ENCODE data around the gene PFKFB3.

Gene PFKFB3

GRCh38 chr10:6211671-6212635 is 9.2 kb downstream of the PFKFB3 start:
- Histone ChIP-seq H3K4me3 (peak overlapping the region in 1 of 2 donors; percentile 2), H3K9me3 (no peaks in the 10 kb centered on the region), H3K27me3 (no peaks in the 10 kb centered on the region), H3K36me3 (peaks cover 35 to 38% (median 36%) of the 10 kb centered on the region in 3 donors), H3K4me1 (peaks cover 0 to 53% (median 28%) of the 10 kb centered on the region in 4 donors), H3K27ac (peak overlapping the region; percentile 44 to 51)
- TF ChIP-seq CTCF (IDR thresholded peaks at IDR 0.05) = no peak
- DNase-seq = no peak
- intact Hi-C loops (cut with DNase I; ENCODE audit: low total_unique reads) = no loop called here

- Histone ChIP-seq H3K36me3 (peaks cover 44 to 47% (median 44%) of the 10 kb centered on the region in 3 donors), H3K4me1 (peaks cover 0 to 46% (median 28%) of the 10 kb centered on the region in 4 donors), H3K9me3 (no peaks in the 10 kb centered on the region), H3K27me3 (no peaks in the 10 kb centered on the region), H3K27ac (peak overlapping the region; percentile 0 to 51), H3K4me3 (no peak overlapping the region)
- no peak for DNase-seq
- intact Hi-C loops (cut with DNase I; ENCODE audit: low total_unique reads) = no loop called here
- TF ChIP-seq CTCF (IDR thresholded peaks at IDR 0.05) = no peak
Observed at GRCh38 chr10:6212806-6213205, 10.1 kb downstream of the PFKFB3 start.

- H3K27ac ChIP-seq = peak overlapping the region; percentile 0 to 51
Observed at GRCh38 chr10:6213257-6213905, 10.6 kb downstream of the PFKFB3 start.

GRCh38 chr10:6213908-6214307 is 11.2 kb downstream of the PFKFB3 start:
- no peak for DNase-seq
- H3K36me3 ChIP-seq = peaks cover 51 to 56% (median 52%) of the 10 kb centered on the region in 3 donors
- TF ChIP-seq CTCF (IDR thresholded peaks at IDR 0.05) = no peak

More at GRCh38 chr10:6213257-6213905, 10.6 kb downstream of the PFKFB3 start:
- intact Hi-C loops (cut with DNase I; ENCODE audit: low total_unique reads) = no loop called here
- no peak for TF ChIP-seq CTCF (IDR thresholded peaks at IDR 0.05)
- no peak overlapping the region for H3K4me3 ChIP-seq
- DNase-seq = no peak
- peaks cover 46 to 51% (median 47%) of the 10 kb centered on the region in 3 donors for H3K36me3 ChIP-seq
- peaks cover 0 to 40% (median 25%) of the 10 kb centered on the region in 4 donors for H3K4me1 ChIP-seq
- H3K27me3 ChIP-seq = no peaks in the 10 kb centered on the region
- H3K9me3 ChIP-seq = no peaks in the 10 kb centered on the region

GRCh38 chr10:6214612-6215011 is 11.9 kb downstream of the PFKFB3 start:
- Histone ChIP-seq H3K36me3 (peaks cover 58 to 63% (median 59%) of the 10 kb centered on the region in 3 donors), H3K27me3 (no peaks in the 10 kb centered on the region), H3K9me3 (no peaks in the 10 kb centered on the region), H3K4me3 (no peak overlapping the region), H3K27ac (no peak overlapping the region), H3K4me1 (peaks cover 0 to 28% (median 19%) of the 10 kb centered on the region in 4 donors)
- intact Hi-C loops (cut with DNase I; ENCODE audit: low total_unique reads) = no loop called here
- DNase-seq = no peak
- TF ChIP-seq CTCF (IDR thresholded peaks at IDR 0.05) = no peak

More at GRCh38 chr10:6213908-6214307, 11.2 kb downstream of the PFKFB3 start:
- Histone ChIP-seq H3K27ac (no peak overlapping the region), H3K4me3 (no peak overlapping the region), H3K4me1 (peaks cover 0 to 35% (median 21%) of the 10 kb centered on the region in 4 donors), H3K27me3 (no peaks in the 10 kb centered on the region), H3K9me3 (no peaks in the 10 kb centered on the region)
- intact Hi-C loops (cut with DNase I; ENCODE audit: low total_unique reads) = no loop called here

Data from tibial artery (tissue), 4 donors.